AG09319 (cell line): ENCODE data around the gene REX1BD.

ENCODE experiments used
- DNase-seq: peaks from one replicate; pipeline ENCODE4 v3.0.0-alpha.2; 2010; ENCODE audit warnings: low read depth; ENCODE audit errors: extremely low read depth
- CTCF ChIP-seq: IDR thresholded peaks from 2 replicates; pipeline ENCODE4 v1.5.1; 2011; ENCODE audit warnings: low read depth, mild to moderate bottlenecking, inconsistent platforms, low read length, moderate library complexity

REX1BD gene

GRCh38 chr19:18605546-18606280, 17.1 kb downstream of the REX1BD start:
- no peak for TF ChIP-seq CTCF
- no peak for DNase-seq

GRCh38 chr19:18606281-18607225, 18.0 kb downstream of the REX1BD start, which contains the start of gene CRLF1:
CRLF1 (minus strand) TSS chr19:18606799; CDS start chr19:18606656, 143 bp downstream.
- DNase-seq = no peak
- TF ChIP-seq CTCF = no peak

GRCh38 chr19:18607226-18608101, 18.9 kb downstream of the REX1BD start:
- no peak for TF ChIP-seq CTCF
- DNase-seq = no peak

GRCh38 chr19:18608102-18608804, 19.7 kb downstream of the REX1BD start:
- DNase-seq = no peak
- TF ChIP-seq CTCF = no peak

- DNase-seq = no peak
- TF ChIP-seq CTCF = no peak
Measured at GRCh38 chr19:18608805-18609716, 20.5 kb downstream of the REX1BD start.

- no peak for DNase-seq
- TF ChIP-seq CTCF = no peak
Measured at GRCh38 chr19:18609717-18610051, 21.1 kb downstream of the REX1BD start.
